H1 (cell line): ENCODE results near the gene DOCK9. TPM values are rescaled to one million over a fixed set of nuclear protein-coding genes. Genes with fewer than 3 reads are reported as not detected.

Experiments
- E2F6 ChIP-seq: IDR thresholded peaks from 2 replicates; pipeline ENCODE4 v1.6.1; 2012; ENCODE audit warnings: inconsistent platforms
- KDM4A ChIP-seq: IDR thresholded peaks from one replicate; pipeline ENCODE4 v1.7.1; 2012; ENCODE audit warnings: low read depth, mild to moderate bottlenecking, moderate library complexity, low read length, inconsistent platforms; ENCODE audit not compliant: severe bottlenecking
- polyA plus RNA-seq, 7 experiments: library from polyadenylated mRNA; depleted of rRNA in 3 of 7; stranded (reverse) in 5 of 7; unstranded in 2 of 7; fragments of >200 nt in 5 of 7; fragments of 200-250 nt in 2 of 7; gene quantifications; 1 replicate in 5 of 7; 2 replicates in 1 of 7; 4 replicates in 1 of 7; pipeline versions ENCODE4 v1.2.1 to v1.2.3, GENCODE V29; 2011 to 2013; ENCODE audit warnings: missing spikeins in 2 of 7, mixed read lengths in 2 of 7
- total RNA-seq: library from RNA; stranded (reverse); fragmentation: NEBNext Ultra II Directional; extraction: Animal tissue kit (Norgen Biotek cat#: 25700); gene quantifications from 2 replicates; pipeline ENCODE4 v1.2.1, GENCODE V29; 2021

Gene DOCK9
- total and polyA plus RNA-seq, 2 of the 8 experiments (the other 6 are each of a cell fraction or from before 2014, with no cell fraction given) = 21.6 to 31.5 TPM

- TF ChIP-seq E2F6 = no peak
- peak; percentile 73 for TF ChIP-seq KDM4A
Measured at GRCh38 chr13:98751861-98752466, 225.9 kb downstream of the DOCK9 start (continued).
